HepG2 (cell line): Measurements from ENCODE around the gene PDZD7. TPM values are rescaled to one million over a fixed set of nuclear protein-coding genes. Genes with fewer than 3 reads are reported as not detected.
A peak's percentile ranks its signal among the peaks of the same experiment; 100 is the strongest.

Experiments
- AGO1 ChIP-seq: fragments of 200-400 bp; formaldehyde crosslinking; IDR thresholded peaks from 2 replicates; pipeline ENCODE4 v1.6.1; 2017; ENCODE audit warnings: mild to moderate bottlenecking, low read depth, low read length, moderate library complexity; ENCODE audit not compliant: poor library complexity, severe bottlenecking
- ATAD3A ChIP-seq: sonication (generic); formaldehyde crosslinking; IDR thresholded peaks from 2 replicates; pipeline ENCODE4 v1.4.0; 2020; ENCODE audit warnings: missing genetic modification reagents
- BCL3 ChIP-seq: sonication (generic); formaldehyde crosslinking; IDR thresholded peaks from 2 replicates; pipeline ENCODE4 v1.5.1; 2020; ENCODE audit warnings: mild to moderate bottlenecking, missing genetic modification reagents, moderate library complexity
- CREBL2 ChIP-seq: sonication (generic); formaldehyde crosslinking; IDR thresholded peaks from 2 replicates; pipeline ENCODE4 v1.8.1; 2023; ENCODE audit warnings: missing genetic modification reagents, mild to moderate bottlenecking, borderline replicate concordance
- CREM ChIP-seq, 2 experiments: sonication (generic) in 1 of 2; formaldehyde crosslinking in 1 of 2; IDR thresholded peaks; 2 replicates each; pipeline versions ENCODE4 v1.4.0 to v1.6.1; 2016 to 2020; ENCODE audit warnings: antibody characterized with exemption in 1 of 2, mild to moderate bottlenecking in 1 of 2, missing genetic modification reagents in 1 of 2
- DBP ChIP-seq: sonication (generic); formaldehyde crosslinking; IDR thresholded peaks from 2 replicates; pipeline ENCODE4 v1.4.0; 2020; ENCODE audit warnings: missing genetic modification reagents; ENCODE audit errors: not compliant biosample characterization
- ELF3 ChIP-seq: IDR thresholded peaks from 2 replicates; pipeline ENCODE4 v1.6.1; 2016; ENCODE audit warnings: missing genetic modification reagents, missing compliant biosample characterization
- JARID2 ChIP-seq: sonication (generic); formaldehyde crosslinking; IDR thresholded peaks from 2 replicates; pipeline ENCODE4 v1.8.1; 2023; ENCODE audit warnings: missing genetic modification reagents, inconsistent platforms; ENCODE audit not compliant: insufficient replicate concordance
- KLF9 ChIP-seq: IDR thresholded peaks from 2 replicates; pipeline ENCODE4 v1.6.1; 2016; ENCODE audit warnings: low read depth
- MAZ ChIP-seq, 2 experiments: sonication (generic) in 1 of 2; formaldehyde crosslinking in 1 of 2; IDR thresholded peaks; 2 replicates each; pipeline versions ENCODE4 v1.5.0 to v1.6.1; 2012 to 2020; ENCODE audit warnings: low read depth in 2 of 2, mild to moderate bottlenecking in 2 of 2, borderline replicate concordance in 1 of 2, improper control_type of control experiment in 1 of 2, low read length in 1 of 2, missing genetic modification reagents in 1 of 2, moderate library complexity in 1 of 2
- NFE2L1 ChIP-seq: sonication (generic); formaldehyde crosslinking; IDR thresholded peaks from 2 replicates; pipeline ENCODE4 v1.4.0; 2020; ENCODE audit warnings: missing genetic modification reagents, mild to moderate bottlenecking, borderline replicate concordance
- SNAI1 ChIP-seq: sonication (generic); formaldehyde crosslinking; IDR thresholded peaks from 2 replicates; pipeline ENCODE4 v1.5.0; 2020; ENCODE audit warnings: mild to moderate bottlenecking, missing genetic modification reagents, borderline replicate concordance
- SNAPC2 ChIP-seq: sonication (generic); formaldehyde crosslinking; IDR thresholded peaks from 2 replicates; pipeline ENCODE4 v1.8.1; 2022; ENCODE audit warnings: mild to moderate bottlenecking, missing genetic modification reagents
- SOX5 ChIP-seq: IDR thresholded peaks from 2 replicates; pipeline ENCODE4 v1.6.1; 2016; ENCODE audit warnings: borderline replicate concordance
- ZBTB1 ChIP-seq: sonication (generic); formaldehyde crosslinking; IDR thresholded peaks from 2 replicates; pipeline ENCODE4 v1.4.0; 2020; ENCODE audit warnings: missing genetic modification reagents, borderline replicate concordance
- ZFP36L1 ChIP-seq: sonication (generic); formaldehyde crosslinking; IDR thresholded peaks from 2 replicates; pipeline ENCODE4 v1.8.0; 2022; ENCODE audit warnings: mild to moderate bottlenecking, missing genetic modification reagents, moderate library complexity
- ZNF180 ChIP-seq: sonication (generic); formaldehyde crosslinking; IDR thresholded peaks from 2 replicates; pipeline ENCODE4 v1.4.0; 2020; ENCODE audit warnings: low read depth, missing genetic modification reagents, borderline replicate concordance
- ZNF296 ChIP-seq: sonication (generic); formaldehyde crosslinking; conservative IDR thresholded peaks from 2 replicates; pipeline ENCODE4 v1.5.0; 2020; ENCODE audit warnings: mild to moderate bottlenecking, missing genetic modification reagents
- ZNF33A ChIP-seq: sonication (generic); formaldehyde crosslinking; IDR thresholded peaks from 2 replicates; pipeline ENCODE4 v1.5.1; 2020; ENCODE audit warnings: missing genetic modification reagents, mild to moderate bottlenecking, moderate library complexity, borderline replicate concordance
- ZNF34 ChIP-seq: sonication (generic); formaldehyde crosslinking; IDR thresholded peaks from 2 replicates; pipeline ENCODE4 v1.4.0; 2020; ENCODE audit warnings: mild to moderate bottlenecking, missing genetic modification reagents, borderline replicate concordance
- ZNF383 ChIP-seq: sonication (generic); formaldehyde crosslinking; IDR thresholded peaks from 2 replicates; pipeline ENCODE4 v1.4.0; 2020; ENCODE audit warnings: missing genetic modification reagents, mild to moderate bottlenecking, borderline replicate concordance
- ZNF574 ChIP-seq: sonication (generic); formaldehyde crosslinking; IDR thresholded peaks from 2 replicates; pipeline ENCODE4 v1.4.0; 2020; ENCODE audit warnings: missing genetic modification reagents
- ZNF644 ChIP-seq: IDR thresholded peaks from 2 replicates; pipeline ENCODE4 v1.6.1; 2016; ENCODE audit warnings: low read depth
- ZNF724P ChIP-seq: sonication (generic); formaldehyde crosslinking; IDR thresholded peaks from 2 replicates; pipeline ENCODE4 v1.8.0; 2022; ENCODE audit warnings: missing genetic modification reagents, borderline replicate concordance
- polyA plus RNA-seq, 8 experiments: library from polyadenylated mRNA; depleted of rRNA in 3 of 8; stranded (reverse) in 7 of 8; unstranded in 1 of 8; fragments of >200 nt; fragmentation: Illumina TruSeq in 4 of 8; extraction: Trizol in 4 of 8; gene quantifications; 2 replicates each; pipeline versions ENCODE4 v1.2.1 to v1.2.3, GENCODE V29; 2011 to 2016; ENCODE audit warnings: low read depth in 4 of 8, missing spikeins in 1 of 8, mixed read lengths in 1 of 8; ENCODE audit not compliant: insufficient read depth in 1 of 8
- total RNA-seq, 5 experiments: library from RNA; depleted of rRNA; stranded (reverse); fragments of >200 nt; fragmentation: Illumina TruSeq; extraction: Trizol; gene quantifications; 2 replicates each; pipeline ENCODE4 v1.2.3, GENCODE V29; 2016; ENCODE audit warnings: low read depth in 1 of 5

The PDZD7 gene
- total and polyA plus RNA-seq, 2 of the 13 experiments (the other 11 are each of a cell fraction or from before 2014, with no cell fraction given): 0.58 to 0.73 TPM

- TF ChIP-seq BCL3 (no peak), CREBL2 (no peak), ZBTB1 (no peak), ZNF296 (CRISPR knock-in tag) (0 out of 2 replicates have a peak, but pooled peaks have one; percentile 9), SNAPC2 (CRISPR knock-in tag) (no peak), CREM (IDR thresholded peaks at IDR 0.05) (peak; percentile 42; the same call in 1 of the 2 replicates), CREM (CRISPR knock-in tag; IDR thresholded peaks at IDR 0.05) (no peak), NFE2L1 (CRISPR knock-in tag) (no peak), ZNF644 (CRISPR knock-in tag) (no peak), KLF9 (CRISPR knock-in tag) (0 out of 2 replicates have a peak, but pooled peaks have one; percentile 21), ZNF724P (CRISPR knock-in tag) (no peak), JARID2 (CRISPR knock-in tag) (no peak), ZNF34 (CRISPR knock-in tag) (no peak), SNAI1 (CRISPR knock-in tag) (peak; percentile 77; the same call in 1 of the 2 replicates), ZNF383 (CRISPR knock-in tag) (no peak), ZNF180 (CRISPR knock-in tag) (no peak), ZNF574 (CRISPR knock-in tag) (no peak), SOX5 (CRISPR knock-in tag) (no peak), AGO1 (no peak), ELF3 (no peak), DBP (CRISPR knock-in tag) (no peak), ZNF33A (CRISPR knock-in tag) (no peak), ZFP36L1 (no peak), ATAD3A (CRISPR knock-in tag) (no peak), MAZ (IDR thresholded peaks at IDR 0.05; ENCODE audit: borderline replicate concordance, low read depth, low read length) (no peak; the same call in 1 of the 2 replicates), MAZ (CRISPR knock-in tag; IDR thresholded peaks at IDR 0.05; ENCODE audit: low read depth) (no peak; the same call in 1 of the 2 replicates)
Observed at GRCh38 chr10:100998183-100998990, 32.5 kb downstream of the PDZD7 start (continued).
